ENCODE results near the gene DLST. TPM values are rescaled to one million over a fixed set of nuclear protein-coding genes. Genes with fewer than 3 reads are reported as not detected.

The DLST gene
- total RNA-seq, 1 donor from 2014 or later = 101 TPM

GRCh38 chr14:74952697-74953484 lies 71.2 kb downstream of the DLST start:
- DNase-seq (ENCODE audit: extremely low spot score, unreplicated experiment) = no peak
- TF ChIP-seq, protein P1, sequence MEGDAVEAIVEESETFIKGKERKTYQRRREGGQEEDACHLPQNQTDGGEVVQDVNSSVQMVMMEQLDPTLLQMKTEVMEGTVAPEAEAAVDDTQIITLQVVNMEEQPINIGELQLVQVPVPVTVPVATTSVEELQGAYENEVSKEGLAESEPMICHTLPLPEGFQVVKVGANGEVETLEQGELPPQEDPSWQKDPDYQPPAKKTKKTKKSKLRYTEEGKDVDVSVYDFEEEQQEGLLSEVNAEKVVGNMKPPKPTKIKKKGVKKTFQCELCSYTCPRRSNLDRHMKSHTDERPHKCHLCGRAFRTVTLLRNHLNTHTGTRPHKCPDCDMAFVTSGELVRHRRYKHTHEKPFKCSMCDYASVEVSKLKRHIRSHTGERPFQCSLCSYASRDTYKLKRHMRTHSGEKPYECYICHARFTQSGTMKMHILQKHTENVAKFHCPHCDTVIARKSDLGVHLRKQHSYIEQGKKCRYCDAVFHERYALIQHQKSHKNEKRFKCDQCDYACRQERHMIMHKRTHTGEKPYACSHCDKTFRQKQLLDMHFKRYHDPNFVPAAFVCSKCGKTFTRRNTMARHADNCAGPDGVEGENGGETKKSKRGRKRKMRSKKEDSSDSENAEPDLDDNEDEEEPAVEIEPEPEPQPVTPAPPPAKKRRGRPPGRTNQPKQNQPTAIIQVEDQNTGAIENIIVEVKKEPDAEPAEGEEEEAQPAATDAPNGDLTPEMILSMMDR (IDR thresholded peaks at IDR 0.05) = no peak
- H3K4me1 Mint-ChIP-seq (ENCODE audit: unreplicated experiment) = peaks cover 11% of the 10 kb centered on the region
- H3K9me3 Mint-ChIP-seq (ENCODE audit: unreplicated experiment) = no peaks in the 10 kb centered on the region
- no peak overlapping the region for H3K27ac Mint-ChIP-seq (ENCODE audit: unreplicated experiment)
- H3K27me3 Mint-ChIP-seq (ENCODE audit: unreplicated experiment) = no peaks in the 10 kb centered on the region
- no peaks in the 10 kb centered on the region for H3K36me3 Mint-ChIP-seq (ENCODE audit: unreplicated experiment)
- no peak overlapping the region for H3K4me3 Mint-ChIP-seq (ENCODE audit: unreplicated experiment)

Other genes with a start within 250 kb of the DLST start
- gene AREL1, start 168.8 kb upstream of the DLST start, total RNA-seq = 45.6 and 47.7 TPM in 2 replicates
- 59.5 and 61.6 TPM in 2 replicates for gene FCF1, start 168.8 kb upstream of the DLST start, total RNA-seq
- 88.3 and 88.4 TPM in 2 replicates for gene YLPM1, start 118.6 kb upstream of the DLST start, total RNA-seq
- not detected in 2 replicates for gene PROX2, start 5.8 kb upstream of the DLST start, total RNA-seq
- 0.65 and 0.97 TPM in 2 replicates for gene RPS6KL1, start 41.3 kb downstream of the DLST start, total RNA-seq
- gene PGF, start 73.7 kb downstream of the DLST start, total RNA-seq = 3.5 and 3.9 TPM in 2 replicates
- gene EIF2B2, start 121.0 kb downstream of the DLST start, total RNA-seq = 44.4 and 46.7 TPM in 2 replicates
- 21.8 and 22.9 TPM in 2 replicates for gene MLH3, start 169.6 kb downstream of the DLST start, total RNA-seq
- 8.8 and 10.4 TPM in 2 replicates for gene ACYP1, start 182.1 kb downstream of the DLST start, total RNA-seq
- gene ZC2HC1C, start 187.7 kb downstream of the DLST start, total RNA-seq = 0.08 and 1.0 TPM in 2 replicates
- gene NEK9, start 245.1 kb downstream of the DLST start, total RNA-seq = 116 and 117 TPM in 2 replicates